ENCODE results near the gene FAM200A.

GRCh38 chr7:99500637-99501009, 51.3 kb downstream of the FAM200A start:
- TF ChIP-seq CTCF (conservative IDR thresholded peaks at IDR 0.05; ENCODE audit: low read length) (no peak), EZH2phosphoT487 (IDR thresholded peaks at IDR 0.05; ENCODE audit: borderline replicate concordance) (no peak)
